HepG2 (cell line): ENCODE measurements around the gene SMC6. TPM values are rescaled to one million over a fixed set of nuclear protein-coding genes. Genes with fewer than 3 reads are reported as not detected.

Experiments used
- ATAC-seq: fragments of 200-7000 bp; cut with Tn5 transposase; 3 replicates; pipeline ENCODE4 v1.9.1; 2020; ENCODE audit warnings: mild to moderate bottlenecking, moderate library complexity
- BruUV-seq: library from RNA; stranded (reverse); fragments of 400-500 nt; replicated peaks from 2 replicates; lab custom pipeline; 2021; lab: Mats Ljungman, UMichigan
- CTCF ChIA-PET: fragments of 300-600 bp; formaldehyde crosslinking; extraction: SDS; loops from one replicate; lab custom pipeline; 2021; ENCODE audit warnings: low total read pairs, inconsistent platforms, low intra/inter-chr PET ratio; lab: Yijun Ruan, JAX
- POLR2A ChIA-PET: fragments of 350-600 bp; sonication (Branson Sonifier 250); formaldehyde crosslinking; loops from one replicate; lab custom pipeline; 2020; ENCODE audit warnings: antibody characterized with exemption, inconsistent platforms; lab: Yijun Ruan, JAX
- DNase-seq: peaks from one replicate; pipeline ENCODE4 v3.0.0-alpha.2; 2015; ENCODE audit warnings: low spot score
- FAIRE-seq: peaks from 3 replicates; lab custom pipeline; 2011; peaks lifted over from hg19 to GRCh38; lab: Jason Lieb, UNC
- H2AFZ ChIP-seq: one replicate; pipeline ENCODE4 v1.6.1; 2011; ENCODE audit warnings: low read length, inconsistent platforms
- H3K27ac ChIP-seq: fragments of 300-600 bp; 3 replicates; pipeline ENCODE4 v1.8.0; 2011; ENCODE audit warnings: mixed run types, mild to moderate bottlenecking, mixed read lengths, low read length, inconsistent platforms; ENCODE audit not compliant: insufficient read depth; ENCODE audit errors: extremely low read length
- H3K27me3 ChIP-seq, 2 experiments: fragments of 200-600 bp in 1 of 2; 2 replicates in 1 of 2; 3 replicates in 1 of 2; pipeline versions ENCODE4 v1.6.0 to v1.8.0; 2011; ENCODE audit warnings: low read length in 2 of 2, mild to moderate bottlenecking in 2 of 2, moderate library complexity in 2 of 2, inconsistent platforms in 1 of 2; ENCODE audit not compliant: insufficient read depth in 2 of 2, control insufficient read depth in 1 of 2
- H3K36me3 ChIP-seq, 2 experiments: fragments of 200-600 bp in 1 of 2; replicated peaks in 1 of 2; 2 replicates in 1 of 2; 3 replicates in 1 of 2; pipeline versions ENCODE4 v1.5.1 to v1.8.0; 2011; ENCODE audit warnings: low read length in 2 of 2, inconsistent platforms in 1 of 2; ENCODE audit not compliant: insufficient read depth in 2 of 2, control insufficient read depth in 1 of 2
- H3K4me1 ChIP-seq: 2 replicates; pipeline ENCODE4 v1.5.1; 2012; ENCODE audit warnings: low read length, inconsistent platforms; ENCODE audit not compliant: insufficient read depth
- H3K4me2 ChIP-seq: 2 replicates; pipeline ENCODE4 v1.6.0; 2011; ENCODE audit warnings: low read depth, low read length, inconsistent platforms
- H3K4me3 ChIP-seq, 3 experiments: fragments of 200-600 bp in 1 of 3; sonication (generic), shearing (Covaris generic) in 1 of 3; replicated peaks in 1 of 3; 2 replicates each; pipeline ENCODE4 v1.5.1; 2011 to 2016; ENCODE audit warnings: low read length in 3 of 3, inconsistent platforms in 2 of 3, low read depth in 2 of 3, mild to moderate bottlenecking in 2 of 3, control low read depth in 1 of 3, mixed read lengths in 1 of 3; ENCODE audit not compliant: insufficient read depth in 1 of 3
- H3K79me2 ChIP-seq: one replicate; pipeline ENCODE4 v1.6.1; 2011; ENCODE audit warnings: low read length, inconsistent platforms; ENCODE audit not compliant: insufficient read depth
- H3K9ac ChIP-seq: 2 replicates; pipeline ENCODE4 v1.6.0; 2011; ENCODE audit warnings: mild to moderate bottlenecking, low read depth, low read length, inconsistent platforms; ENCODE audit not compliant: insufficient read depth
- H3K9me3 ChIP-seq: 2 replicates; pipeline ENCODE4 v1.5.1; 2012; ENCODE audit warnings: mild to moderate bottlenecking, low read length
- H4K20me1 ChIP-seq: 2 replicates; pipeline ENCODE4 v1.6.0; 2011; ENCODE audit warnings: inconsistent platforms, mild to moderate bottlenecking, low read length, moderate library complexity; ENCODE audit not compliant: insufficient read depth
- DBP ChIP-seq: sonication (generic); formaldehyde crosslinking; IDR thresholded peaks from 2 replicates; pipeline ENCODE4 v1.4.0; 2020; ENCODE audit warnings: missing genetic modification reagents; ENCODE audit errors: not compliant biosample characterization
- FOXM1 ChIP-seq: sonication (generic); formaldehyde crosslinking; IDR thresholded peaks from 2 replicates; pipeline ENCODE4 v1.5.0; 2020; ENCODE audit warnings: missing genetic modification reagents
- HOXA3 ChIP-seq: sonication (generic); formaldehyde crosslinking; IDR thresholded peaks from 2 replicates; pipeline ENCODE4 v1.5.0; 2020; ENCODE audit warnings: missing genetic modification reagents
- MAFF ChIP-seq: IDR thresholded peaks from 2 replicates; pipeline ENCODE4 v1.6.1; 2011; ENCODE audit warnings: low read depth, low read length, improper control_type of control experiment
- MAFK ChIP-seq, 2 experiments: IDR thresholded peaks in 1 of 2; conservative IDR thresholded peaks in 1 of 2; 2 replicates each; pipeline ENCODE4 v1.6.1; 2011; ENCODE audit warnings: improper control_type of control experiment in 2 of 2, low read length in 2 of 2
- SIX4 ChIP-seq: sonication (generic); formaldehyde crosslinking; IDR thresholded peaks from 2 replicates; pipeline ENCODE4 v1.4.0; 2020; ENCODE audit warnings: missing genetic modification reagents
- SRSF9 ChIP-seq: fragments of 200-400 bp; formaldehyde crosslinking; IDR thresholded peaks from 2 replicates; pipeline ENCODE4 v1.6.1; 2018; ENCODE audit warnings: borderline replicate concordance, mild to moderate bottlenecking, low read depth, low read length; ENCODE audit not compliant: insufficient read depth, poor library complexity, severe bottlenecking
- SSRP1 ChIP-seq: IDR thresholded peaks from 2 replicates; pipeline ENCODE4 v1.6.1; 2016; ENCODE audit warnings: control low read depth
- ZFP62 ChIP-seq: sonication (generic); formaldehyde crosslinking; IDR thresholded peaks from 2 replicates; pipeline ENCODE4 v1.4.0; 2020; ENCODE audit warnings: missing genetic modification reagents
- ZNF589 ChIP-seq: sonication (generic); formaldehyde crosslinking; conservative IDR thresholded peaks from 2 replicates; pipeline ENCODE4 v1.8.0; 2022; ENCODE audit warnings: mild to moderate bottlenecking, moderate library complexity, missing genetic modification reagents
- ZNF724P ChIP-seq: sonication (generic); formaldehyde crosslinking; IDR thresholded peaks from 2 replicates; pipeline ENCODE4 v1.8.0; 2022; ENCODE audit warnings: missing genetic modification reagents, borderline replicate concordance
- ZNF777 ChIP-seq: sonication (generic); formaldehyde crosslinking; IDR thresholded peaks from 2 replicates; pipeline ENCODE4 v1.4.0; 2020; ENCODE audit warnings: missing genetic modification reagents
- WGBS: methylation state at CpG from one replicate; pipeline ENCODE4 v1.1.6; 2017; ENCODE audit warnings: low lambda C conversion rate; 5-methylcytosine and 5-hydroxymethylcytosine counted together
- in situ Hi-C: cut with HindIII; loops from 2 replicates; pipeline ENCODE4 v1.10.0; 2017; ENCODE audit warnings: low pct_unique_long_range_greater_than_20kb; ENCODE audit not compliant: extremely low pct_ligation_motif_present
- intact Hi-C: fragments of 100-400 bp; cut with micrococcal nuclease; formaldehyde crosslinking; loops from one replicate; pipeline ENCODE4 v1.10.0; 2022; ENCODE audit not compliant: unreplicated experiment
- polyA plus RNA-seq, 8 experiments: library from polyadenylated mRNA; depleted of rRNA in 3 of 8; stranded (reverse) in 7 of 8; unstranded in 1 of 8; fragments of >200 nt; fragmentation: Illumina TruSeq in 4 of 8; extraction: Trizol in 4 of 8; gene quantifications; 2 replicates each; pipeline versions ENCODE4 v1.2.1 to v1.2.3, GENCODE V29; 2011 to 2016; ENCODE audit warnings: low read depth in 4 of 8, missing spikeins in 1 of 8, mixed read lengths in 1 of 8; ENCODE audit not compliant: insufficient read depth in 1 of 8
- total RNA-seq, 5 experiments: library from RNA; depleted of rRNA; stranded (reverse); fragments of >200 nt; fragmentation: Illumina TruSeq; extraction: Trizol; gene quantifications; 2 replicates each; pipeline ENCODE4 v1.2.3, GENCODE V29; 2016; ENCODE audit warnings: low read depth in 1 of 5

The SMC6 gene
- total and polyA plus RNA-seq, 2 of the 13 experiments (the other 11 are each of a cell fraction or from before 2014, with no cell fraction given) = 18.9 to 55.3 TPM

- no peak overlapping the region for H3K9ac ChIP-seq
- H3K79me2 ChIP-seq = no peaks in the 10 kb centered on the region
- no peaks in the 10 kb centered on the region for H3K9me3 ChIP-seq
- H3K27ac ChIP-seq = no peak overlapping the region
- H3K27me3 ChIP-seq = no peaks in the 10 kb centered on the region
- no peak for DNase-seq
- TF ChIP-seq DBP (CRISPR knock-in tag) (no peak), FOXM1 (CRISPR knock-in tag) (no peak), ZNF589 (CRISPR knock-in tag) (no peak), HOXA3 (CRISPR knock-in tag) (no peak), SRSF9 (no peak)
- intact Hi-C loops = loop anchor here (5.0 kb wide), 1 partner anchor 72 kb away; no protein-coding TSS in a partner anchor
- 91% methylated on average over 1 of the region's 1 CpG for WGBS
- CTCF ChIA-PET = no interaction called here
- H4K20me1 ChIP-seq = no peaks in the 10 kb centered on the region
- H2AFZ ChIP-seq = no peak overlapping the region
- no peak for ATAC-seq
- no peak overlapping the region for H3K4me3 ChIP-seq
- no peak overlapping the region for H3K4me2 ChIP-seq
- POLR2A ChIA-PET = no interaction called here
- H3K36me3 ChIP-seq = peaks cover 14 to 38% of the 10 kb centered on the region in 2 experiments
- BruUV-seq = no TSS peak
- H3K4me1 ChIP-seq = no peaks in the 10 kb centered on the region
- no peak for FAIRE-seq
- in situ Hi-C loops = loop anchor here (10.0 to 25.0 kb wide), 2 partner anchors 352 to 890 kb away; no protein-coding TSS in a partner anchor
These were observed 89.1 kb downstream of the SMC6 start for GRCh38 chr2:17664534-17664933.

GRCh38 chr2:17662723-17663122 lies 90.9 kb downstream of the SMC6 start:
- in situ Hi-C loops = loop anchor here (10.0 to 25.0 kb wide), 2 partner anchors 350 to 888 kb away; no protein-coding TSS in a partner anchor
- ATAC-seq = no peak

More at GRCh38 chr2:17662723-17663122, 90.9 kb downstream of the SMC6 start:
- CTCF ChIA-PET = no interaction called here
- no peak overlapping the region for H3K4me3 ChIP-seq
- intact Hi-C loops = loop anchor here (5.0 kb wide), 1 partner anchor 70 kb away; no protein-coding TSS in a partner anchor
- H3K9me3 ChIP-seq = no peaks in the 10 kb centered on the region
- TF ChIP-seq ZNF777 (CRISPR knock-in tag) (no peak), MAFK (conservative IDR thresholded peaks at IDR 0.05 in 1 of 2, IDR thresholded peaks at IDR 0.05 in 1 of 2; ENCODE audit: low read length in 2 of 2) (peak in 1 of 2 experiments; percentile 64; a peak in 3 of 4 replicates), MAFF (0 out of 2 replicates have a peak, but pooled peaks have one; percentile 29), ZNF724P (CRISPR knock-in tag) (no peak), ZFP62 (CRISPR knock-in tag) (no peak), SIX4 (CRISPR knock-in tag) (no peak), SSRP1 (CRISPR knock-in tag) (no peak)
- WGBS = 100% methylated on average over 1 of the region's 1 CpG
- H3K36me3 ChIP-seq = peaks cover 15 to 36% of the 10 kb centered on the region in 2 experiments
- H3K4me2 ChIP-seq = no peak overlapping the region
- no peaks in the 10 kb centered on the region for H3K4me1 ChIP-seq
- no peak overlapping the region for H3K9ac ChIP-seq
- no TSS peak for BruUV-seq
- H3K27me3 ChIP-seq = no peaks in the 10 kb centered on the region
- FAIRE-seq = no peak
- H2AFZ ChIP-seq = no peak overlapping the region
- H4K20me1 ChIP-seq = no peaks in the 10 kb centered on the region
- POLR2A ChIA-PET = no interaction called here
- no peaks in the 10 kb centered on the region for H3K79me2 ChIP-seq
- H3K27ac ChIP-seq = no peak overlapping the region
- no peak for DNase-seq
